NB4 (cell line): Measurements from ENCODE around the gene CTBP2.

Source experiments
- MYC ChIP-seq: IDR thresholded peaks from 2 replicates; pipeline ENCODE4 v1.6.1; 2011; ENCODE audit warnings: low read depth, low read length
- TF ChIP-seq, protein P1 (sequence below): IDR thresholded peaks from one replicate; pipeline ENCODE4 v1.5.1; 2012; ENCODE audit warnings: low read depth, low read length
- TF ChIP-seq, protein P2 (sequence below): IDR thresholded peaks from 2 replicates; pipeline ENCODE4 v1.6.1; 2011; ENCODE audit warnings: low read depth, low read length

DNA sequence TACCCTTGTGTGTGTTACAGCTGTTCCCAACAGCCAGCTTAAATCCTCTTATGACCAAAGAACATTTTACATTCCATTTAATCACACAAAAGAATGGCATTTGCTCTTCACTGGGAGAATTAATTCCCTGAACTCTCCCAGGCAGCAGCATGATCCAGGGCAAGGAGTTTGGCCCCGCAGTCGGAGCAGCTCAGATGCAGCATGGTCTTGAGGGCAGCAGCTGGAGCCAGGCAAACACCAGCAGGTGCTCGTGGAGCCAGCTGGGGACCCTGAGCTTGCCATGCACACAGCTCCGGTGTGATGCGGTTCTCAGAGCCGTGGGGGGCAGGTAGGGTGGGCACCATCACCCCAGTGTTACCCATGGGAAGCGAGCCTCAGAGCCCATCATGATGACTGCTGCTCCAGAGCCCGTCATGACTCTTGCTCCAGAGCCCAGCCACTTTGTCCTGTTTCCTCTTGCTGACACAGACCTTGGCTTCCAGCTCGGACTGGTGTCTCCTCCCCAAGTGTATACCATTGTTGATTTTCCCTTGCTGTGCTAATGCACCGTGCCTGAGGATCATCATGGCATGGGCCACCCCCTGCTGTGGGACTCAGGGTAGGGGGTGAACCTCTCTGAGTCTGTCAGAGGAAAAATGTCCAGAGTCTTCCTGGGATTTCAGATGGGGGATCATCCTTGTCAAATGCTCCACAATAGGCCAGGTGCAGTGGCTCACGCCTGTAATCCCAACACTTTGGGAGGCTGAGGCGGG lies 142.6 kb downstream of the CTBP2 start:
- TF ChIP-seq, protein P1, sequence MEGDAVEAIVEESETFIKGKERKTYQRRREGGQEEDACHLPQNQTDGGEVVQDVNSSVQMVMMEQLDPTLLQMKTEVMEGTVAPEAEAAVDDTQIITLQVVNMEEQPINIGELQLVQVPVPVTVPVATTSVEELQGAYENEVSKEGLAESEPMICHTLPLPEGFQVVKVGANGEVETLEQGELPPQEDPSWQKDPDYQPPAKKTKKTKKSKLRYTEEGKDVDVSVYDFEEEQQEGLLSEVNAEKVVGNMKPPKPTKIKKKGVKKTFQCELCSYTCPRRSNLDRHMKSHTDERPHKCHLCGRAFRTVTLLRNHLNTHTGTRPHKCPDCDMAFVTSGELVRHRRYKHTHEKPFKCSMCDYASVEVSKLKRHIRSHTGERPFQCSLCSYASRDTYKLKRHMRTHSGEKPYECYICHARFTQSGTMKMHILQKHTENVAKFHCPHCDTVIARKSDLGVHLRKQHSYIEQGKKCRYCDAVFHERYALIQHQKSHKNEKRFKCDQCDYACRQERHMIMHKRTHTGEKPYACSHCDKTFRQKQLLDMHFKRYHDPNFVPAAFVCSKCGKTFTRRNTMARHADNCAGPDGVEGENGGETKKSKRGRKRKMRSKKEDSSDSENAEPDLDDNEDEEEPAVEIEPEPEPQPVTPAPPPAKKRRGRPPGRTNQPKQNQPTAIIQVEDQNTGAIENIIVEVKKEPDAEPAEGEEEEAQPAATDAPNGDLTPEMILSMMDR: no peak
- TF ChIP-seq, protein P2, sequence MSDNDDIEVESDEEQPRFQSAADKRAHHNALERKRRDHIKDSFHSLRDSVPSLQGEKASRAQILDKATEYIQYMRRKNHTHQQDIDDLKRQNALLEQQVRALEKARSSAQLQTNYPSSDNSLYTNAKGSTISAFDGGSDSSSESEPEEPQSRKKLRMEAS: no peak
- no peak for TF ChIP-seq MYC
